PC-9 (cell line): ENCODE results near the gene PDRG1.

Experiments used
- EZH2 ChIP-seq: fragments of 200-600 bp; sonication (generic); IDR thresholded peaks from 2 replicates; pipeline ENCODE4 v1.8.0; 2017; ENCODE audit warnings: antibody characterized with exemption, low read depth
- TF ChIP-seq, protein P1 (sequence below): fragments of 200-600 bp; sonication (generic); conservative IDR thresholded peaks from 2 replicates; pipeline ENCODE4 v1.6.1; 2017; ENCODE audit warnings: mixed run types, antibody characterized with exemption, mild to moderate bottlenecking, moderate library complexity

DNA sequence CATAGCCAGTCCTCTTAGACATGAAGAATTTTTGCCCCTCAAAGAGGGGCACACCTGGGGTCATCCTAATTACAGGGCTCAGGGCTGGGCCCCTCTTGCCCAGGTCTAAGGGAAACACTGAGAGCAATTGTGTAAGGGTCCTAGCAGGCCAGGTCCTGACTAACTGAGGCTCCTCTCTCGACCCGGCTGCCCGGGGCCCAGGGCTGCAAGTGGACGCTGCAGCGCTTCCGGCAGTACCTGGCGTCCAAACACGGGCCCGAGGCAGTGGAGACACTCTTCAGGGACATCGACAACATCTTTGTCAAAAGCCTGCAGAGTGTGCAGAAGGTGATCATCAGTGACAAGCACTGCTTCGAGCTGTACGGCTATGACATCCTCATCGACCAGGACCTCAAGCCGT, 17.4 kb downstream of the PDRG1 start:
- TF ChIP-seq, protein P1, sequence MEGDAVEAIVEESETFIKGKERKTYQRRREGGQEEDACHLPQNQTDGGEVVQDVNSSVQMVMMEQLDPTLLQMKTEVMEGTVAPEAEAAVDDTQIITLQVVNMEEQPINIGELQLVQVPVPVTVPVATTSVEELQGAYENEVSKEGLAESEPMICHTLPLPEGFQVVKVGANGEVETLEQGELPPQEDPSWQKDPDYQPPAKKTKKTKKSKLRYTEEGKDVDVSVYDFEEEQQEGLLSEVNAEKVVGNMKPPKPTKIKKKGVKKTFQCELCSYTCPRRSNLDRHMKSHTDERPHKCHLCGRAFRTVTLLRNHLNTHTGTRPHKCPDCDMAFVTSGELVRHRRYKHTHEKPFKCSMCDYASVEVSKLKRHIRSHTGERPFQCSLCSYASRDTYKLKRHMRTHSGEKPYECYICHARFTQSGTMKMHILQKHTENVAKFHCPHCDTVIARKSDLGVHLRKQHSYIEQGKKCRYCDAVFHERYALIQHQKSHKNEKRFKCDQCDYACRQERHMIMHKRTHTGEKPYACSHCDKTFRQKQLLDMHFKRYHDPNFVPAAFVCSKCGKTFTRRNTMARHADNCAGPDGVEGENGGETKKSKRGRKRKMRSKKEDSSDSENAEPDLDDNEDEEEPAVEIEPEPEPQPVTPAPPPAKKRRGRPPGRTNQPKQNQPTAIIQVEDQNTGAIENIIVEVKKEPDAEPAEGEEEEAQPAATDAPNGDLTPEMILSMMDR = no peak
- TF ChIP-seq EZH2 = no peak
